Ascending aorta (tissue), 2 donors: ENCODE results near the gene ARL15. TPM values are rescaled to one million over a fixed set of nuclear protein-coding genes. Genes with fewer than 3 reads are reported as not detected.

ENCODE experiments used
- DNase-seq, 2 donors: peaks; one replicate each; pipeline ENCODE4 v3.0.0-alpha.2; 2019; ENCODE audit warnings: low spot score in 2 of 2
- H3K27ac ChIP-seq, 2 donors: fragments of 200-600 bp; sonication (generic); one replicate each; pipeline ENCODE4 v1.5.1; 2016 to 2017; ENCODE audit warnings: mild to moderate bottlenecking in 1 of 2
- H3K27me3 ChIP-seq: fragments of 200-600 bp; sonication (generic); one replicate; pipeline ENCODE4 v1.5.1; 2017
- H3K36me3 ChIP-seq, 2 donors: fragments of 200-600 bp; sonication (generic); one replicate each; pipeline ENCODE4 v1.5.1; 2016
- H3K4me1 ChIP-seq, 2 donors: fragments of 200-600 bp; sonication (generic); one replicate each; pipeline ENCODE4 v1.5.1; 2016 to 2017; ENCODE audit warnings: mild to moderate bottlenecking in 1 of 2
- H3K4me3 ChIP-seq, 2 donors: fragments of 200-600 bp; sonication (generic); one replicate each; pipeline ENCODE4 v1.5.1; 2016 to 2017; ENCODE audit warnings: mild to moderate bottlenecking in 1 of 2
- H3K9me3 ChIP-seq, 2 donors: fragments of 200-600 bp; sonication (generic); one replicate each; pipeline ENCODE4 v1.5.1; 2016
- intact Hi-C: fragments of 100-400 bp; cut with DNase I; formaldehyde crosslinking; loops from one replicate; pipeline ENCODE4 v1.15.1; 2023
- total RNA-seq: library from RNA; depleted of rRNA; stranded (reverse); fragments of >200 nt; gene quantifications from one replicate; pipeline ENCODE4 v1.1.0, GENCODE V29; 2016
- TF ChIP-seq, protein P1 (sequence below), 3 experiments: fragments of 200-600 bp in 2 of 3; fragments of 450-650 bp in 1 of 3; sonication (generic) in 2 of 3; IDR thresholded peaks; one replicate each; pipeline ENCODE4 v1.5.1; 2016 to 2019; ENCODE audit warnings: antibody characterized with exemption in 3 of 3, mild to moderate bottlenecking in 1 of 3, moderate library complexity in 1 of 3

Gene ARL15
- total RNA-seq, 1 donor from 2014 or later: 12.5 TPM

DNA sequence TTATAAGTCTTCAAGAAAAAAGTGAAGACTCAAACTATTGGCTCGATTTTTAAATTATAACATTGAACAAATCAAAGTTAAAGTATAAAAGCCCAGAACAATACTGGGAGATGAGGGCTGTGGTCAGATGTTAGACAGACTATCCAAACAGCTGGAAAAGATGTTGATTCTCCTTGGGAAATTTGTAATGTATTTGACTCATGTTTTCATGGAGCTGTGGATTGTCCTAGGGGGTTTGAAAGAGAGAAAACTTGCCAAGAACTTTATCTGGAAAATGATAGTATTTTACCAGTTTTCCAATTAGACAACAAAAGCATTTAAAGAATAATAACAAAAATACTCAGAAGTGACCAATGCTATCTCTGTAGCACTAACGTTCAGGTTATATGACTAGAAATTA, 339.2 kb downstream of the ARL15 start:
- DNase-seq: no peak

DNA sequence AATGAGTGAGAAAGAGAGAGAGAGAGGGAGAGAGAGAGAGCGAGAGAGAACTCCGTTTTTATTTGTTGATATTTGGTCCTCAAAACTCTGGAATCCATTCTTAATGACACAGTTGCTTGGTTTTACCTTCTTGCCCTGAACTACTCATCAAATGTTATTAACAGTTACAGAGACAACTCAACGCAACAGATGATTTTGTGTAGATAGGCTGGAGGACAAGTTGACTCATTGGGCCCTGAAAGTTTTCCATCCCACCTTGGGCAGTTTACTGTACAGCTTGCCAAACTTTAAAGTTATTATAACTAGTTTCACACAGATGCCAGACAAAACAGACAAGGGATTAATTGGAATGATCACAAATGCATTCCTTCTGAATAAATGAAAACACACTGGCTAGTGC, 339.9 kb downstream of the ARL15 start:
- H3K27me3 ChIP-seq: no peaks in the 10 kb centered on the region
- intact Hi-C loops: no loop called here
- H3K9me3 ChIP-seq: no peaks in the 10 kb centered on the region
- no peaks in the 10 kb centered on the region for H3K4me1 ChIP-seq
- DNase-seq: no peak
- H3K4me3 ChIP-seq: no peak overlapping the region
- H3K27ac ChIP-seq: no peak overlapping the region
- no peaks in the 10 kb centered on the region for H3K36me3 ChIP-seq
- TF ChIP-seq, protein P1, sequence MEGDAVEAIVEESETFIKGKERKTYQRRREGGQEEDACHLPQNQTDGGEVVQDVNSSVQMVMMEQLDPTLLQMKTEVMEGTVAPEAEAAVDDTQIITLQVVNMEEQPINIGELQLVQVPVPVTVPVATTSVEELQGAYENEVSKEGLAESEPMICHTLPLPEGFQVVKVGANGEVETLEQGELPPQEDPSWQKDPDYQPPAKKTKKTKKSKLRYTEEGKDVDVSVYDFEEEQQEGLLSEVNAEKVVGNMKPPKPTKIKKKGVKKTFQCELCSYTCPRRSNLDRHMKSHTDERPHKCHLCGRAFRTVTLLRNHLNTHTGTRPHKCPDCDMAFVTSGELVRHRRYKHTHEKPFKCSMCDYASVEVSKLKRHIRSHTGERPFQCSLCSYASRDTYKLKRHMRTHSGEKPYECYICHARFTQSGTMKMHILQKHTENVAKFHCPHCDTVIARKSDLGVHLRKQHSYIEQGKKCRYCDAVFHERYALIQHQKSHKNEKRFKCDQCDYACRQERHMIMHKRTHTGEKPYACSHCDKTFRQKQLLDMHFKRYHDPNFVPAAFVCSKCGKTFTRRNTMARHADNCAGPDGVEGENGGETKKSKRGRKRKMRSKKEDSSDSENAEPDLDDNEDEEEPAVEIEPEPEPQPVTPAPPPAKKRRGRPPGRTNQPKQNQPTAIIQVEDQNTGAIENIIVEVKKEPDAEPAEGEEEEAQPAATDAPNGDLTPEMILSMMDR (IDR thresholded peaks at IDR 0.05): no peak

More for the DNA sequence above, 339.2 kb downstream of the ARL15 start:
- no peaks in the 10 kb centered on the region for H3K9me3 ChIP-seq
- no peak overlapping the region for H3K4me3 ChIP-seq
- no peaks in the 10 kb centered on the region for H3K27me3 ChIP-seq
- H3K27ac ChIP-seq: no peak overlapping the region
- TF ChIP-seq, protein P1 (IDR thresholded peaks at IDR 0.05): no peak
- H3K4me1 ChIP-seq: no peaks in the 10 kb centered on the region
- intact Hi-C loops: no loop called here
- H3K36me3 ChIP-seq: no peaks in the 10 kb centered on the region

DNA sequence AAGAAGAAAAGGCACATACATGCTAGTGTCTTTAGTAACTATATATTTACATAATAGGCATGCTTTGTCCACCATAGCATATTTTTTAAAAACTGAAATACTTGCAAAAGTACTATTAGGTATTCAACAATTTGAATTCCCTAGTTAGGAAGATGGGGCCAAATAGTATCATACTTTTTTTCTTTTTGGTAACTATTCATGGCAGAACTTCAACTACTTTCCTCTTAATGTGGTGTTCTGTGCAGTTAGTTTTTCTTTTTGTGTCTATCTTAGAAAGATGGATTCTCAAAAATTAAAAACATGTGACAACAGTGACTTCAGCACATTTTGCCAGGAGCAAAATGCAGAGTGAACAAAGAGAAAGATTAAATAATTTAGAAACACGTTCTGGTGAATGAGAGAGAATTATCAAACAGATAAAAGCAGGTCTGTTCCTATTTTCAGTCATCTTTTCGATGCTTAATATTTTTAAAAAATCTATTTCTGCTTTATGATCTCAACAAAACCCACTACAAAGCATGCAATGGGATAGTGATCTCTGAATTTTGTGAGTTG, 341.1 kb downstream of the ARL15 start:
- no peaks in the 10 kb centered on the region for H3K27me3 ChIP-seq
- H3K9me3 ChIP-seq: no peaks in the 10 kb centered on the region
- no peak overlapping the region for H3K27ac ChIP-seq
- H3K36me3 ChIP-seq: no peaks in the 10 kb centered on the region
- TF ChIP-seq, protein P1 (IDR thresholded peaks at IDR 0.05): no peak
- intact Hi-C loops: no loop called here
- no peak for DNase-seq
- no peak overlapping the region for H3K4me3 ChIP-seq
- H3K4me1 ChIP-seq: no peaks in the 10 kb centered on the region

DNA sequence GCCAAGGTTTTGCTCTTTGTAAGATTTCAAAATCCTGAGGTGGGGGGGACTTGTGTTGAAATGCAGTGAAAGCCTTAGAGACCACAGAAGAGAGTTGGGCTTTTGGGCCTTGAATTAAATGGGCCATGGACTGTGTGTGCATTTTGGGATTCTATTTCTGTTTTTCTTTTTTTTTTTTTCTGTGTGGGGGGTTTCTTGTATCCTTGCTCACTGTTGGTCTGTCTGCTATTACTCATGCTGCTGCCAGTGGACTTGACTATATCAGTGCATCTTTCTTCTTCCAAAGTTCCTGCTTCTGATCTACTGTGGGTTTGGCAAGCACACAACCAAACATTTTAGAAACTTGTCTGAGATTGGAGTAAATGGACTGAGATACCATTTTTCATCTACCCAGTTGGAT, 344.9 kb downstream of the ARL15 start:
- H3K36me3 ChIP-seq: no peaks in the 10 kb centered on the region
- no peak overlapping the region for H3K27ac ChIP-seq
- no peaks in the 10 kb centered on the region for H3K4me1 ChIP-seq
- intact Hi-C loops: no loop called here
- DNase-seq: no peak
- no peaks in the 10 kb centered on the region for H3K9me3 ChIP-seq
- H3K27me3 ChIP-seq: no peaks in the 10 kb centered on the region
- no peak overlapping the region for H3K4me3 ChIP-seq
- TF ChIP-seq, protein P1 (IDR thresholded peaks at IDR 0.05): no peak

DNA sequence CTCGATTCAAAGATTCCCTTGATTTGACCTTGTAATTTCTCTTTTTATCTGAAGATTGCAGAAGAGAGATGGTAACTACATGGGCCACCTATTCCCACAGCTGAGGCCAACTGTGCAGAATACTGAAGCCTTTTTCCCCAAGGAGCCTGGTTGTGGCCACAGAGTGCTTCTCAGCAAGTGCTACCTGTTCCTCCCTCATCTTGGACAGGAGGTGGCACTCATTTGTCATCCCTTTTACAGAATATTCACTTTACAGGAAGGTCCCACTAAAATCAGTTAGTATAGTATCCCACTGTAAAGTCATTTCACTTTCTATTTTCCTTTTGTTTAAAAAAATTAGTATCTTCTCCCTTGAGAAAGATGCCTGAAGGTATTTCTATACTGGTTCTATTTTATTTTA, 346.4 kb downstream of the ARL15 start:
- intact Hi-C loops: no loop called here
- no peaks in the 10 kb centered on the region for H3K27me3 ChIP-seq
- no peaks in the 10 kb centered on the region for H3K36me3 ChIP-seq
- DNase-seq: no peak
- no peaks in the 10 kb centered on the region for H3K9me3 ChIP-seq
- no peaks in the 10 kb centered on the region for H3K4me1 ChIP-seq
- H3K27ac ChIP-seq: no peak overlapping the region
- H3K4me3 ChIP-seq: no peak overlapping the region
- TF ChIP-seq, protein P1 (IDR thresholded peaks at IDR 0.05): no peak

DNA sequence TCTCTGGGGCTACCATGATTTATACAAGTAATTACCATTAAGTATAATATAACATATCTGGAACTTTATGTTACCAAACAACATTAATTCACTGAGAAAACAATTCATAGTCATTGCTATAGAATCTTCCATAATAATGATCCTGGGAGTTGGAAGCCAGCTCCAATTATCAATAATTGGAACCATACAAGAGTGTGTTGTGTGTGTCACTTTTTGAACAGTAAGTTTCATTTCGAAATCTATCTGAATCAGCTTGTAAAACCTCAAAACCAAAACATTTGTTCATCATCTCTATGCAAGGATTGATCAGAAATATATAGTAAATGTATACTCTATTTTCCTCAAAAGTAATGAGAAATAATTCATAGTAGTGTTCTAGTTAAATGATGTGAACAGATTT, 348.1 kb downstream of the ARL15 start:
- peaks cover 3 to 9% of the 10 kb centered on the region in 2 donors for H3K9me3 ChIP-seq
- H3K4me3 ChIP-seq: no peak overlapping the region
- no peaks in the 10 kb centered on the region for H3K4me1 ChIP-seq
- TF ChIP-seq, protein P1 (IDR thresholded peaks at IDR 0.05): no peak
- DNase-seq: no peak
- H3K27ac ChIP-seq: no peak overlapping the region
- intact Hi-C loops: no loop called here
- H3K27me3 ChIP-seq: no peaks in the 10 kb centered on the region
- H3K36me3 ChIP-seq: no peaks in the 10 kb centered on the region
